ENCODE data around the gene TGFBI. TPM values are rescaled to one million over a fixed set of nuclear protein-coding genes. Genes with fewer than 3 reads are reported as not detected.

TGFBI gene
- total and polyA plus RNA-seq, 7 donors, result 18.8 to 35.9 (median 28.3) TPM

DNA sequence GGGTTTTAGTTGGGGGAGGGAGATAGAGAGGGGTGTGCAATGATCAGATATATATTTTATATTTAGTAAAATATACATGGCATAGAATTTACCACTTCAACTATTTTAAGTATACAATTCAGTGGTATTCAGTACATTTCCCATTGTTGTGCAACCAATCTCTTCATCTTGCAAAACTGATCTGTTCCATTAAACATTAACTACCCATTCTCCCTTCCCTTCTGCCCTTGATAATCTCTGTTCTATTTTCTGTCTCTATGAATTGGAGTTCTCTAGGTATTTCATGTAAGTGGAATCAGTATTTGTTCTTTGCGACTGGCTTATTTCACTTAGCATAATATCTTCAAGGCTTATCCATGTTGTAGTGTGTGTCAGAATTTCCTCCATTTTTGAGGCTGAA lies 38.6 kb downstream of the TGFBI start:
- ATAC-seq (no peak), DNase-seq (no peak)
- TF ChIP-seq CTCF (IDR thresholded peaks at IDR 0.05), result no peak
- intact Hi-C loops (cut with DNase I), result loop anchor here in 1 of 2 donors (10.0 kb wide), 2 partner anchors 93 to 173 kb away; partner anchors contain the start of gene IL9
- no peak overlapping the region for H3K27ac ChIP-seq
- H3K4me1 ChIP-seq, result no peaks in the 10 kb centered on the region
- no peaks in the 10 kb centered on the region for H3K27me3 ChIP-seq (ENCODE audit: insufficient read depth in 3 of 3, low read length in 2 of 3)
- H3K9me3 ChIP-seq, result no peaks in the 10 kb centered on the region
- H3K36me3 ChIP-seq (ENCODE audit: insufficient read depth in 1 of 2, low read depth in 1 of 2), result no peaks in the 10 kb centered on the region
- no peak overlapping the region for H3K4me3 ChIP-seq
- WGBS, 3 donors, result 98 to 100% (median 99%) methylated on average over 1 of the region's 1 CpG

DNA sequence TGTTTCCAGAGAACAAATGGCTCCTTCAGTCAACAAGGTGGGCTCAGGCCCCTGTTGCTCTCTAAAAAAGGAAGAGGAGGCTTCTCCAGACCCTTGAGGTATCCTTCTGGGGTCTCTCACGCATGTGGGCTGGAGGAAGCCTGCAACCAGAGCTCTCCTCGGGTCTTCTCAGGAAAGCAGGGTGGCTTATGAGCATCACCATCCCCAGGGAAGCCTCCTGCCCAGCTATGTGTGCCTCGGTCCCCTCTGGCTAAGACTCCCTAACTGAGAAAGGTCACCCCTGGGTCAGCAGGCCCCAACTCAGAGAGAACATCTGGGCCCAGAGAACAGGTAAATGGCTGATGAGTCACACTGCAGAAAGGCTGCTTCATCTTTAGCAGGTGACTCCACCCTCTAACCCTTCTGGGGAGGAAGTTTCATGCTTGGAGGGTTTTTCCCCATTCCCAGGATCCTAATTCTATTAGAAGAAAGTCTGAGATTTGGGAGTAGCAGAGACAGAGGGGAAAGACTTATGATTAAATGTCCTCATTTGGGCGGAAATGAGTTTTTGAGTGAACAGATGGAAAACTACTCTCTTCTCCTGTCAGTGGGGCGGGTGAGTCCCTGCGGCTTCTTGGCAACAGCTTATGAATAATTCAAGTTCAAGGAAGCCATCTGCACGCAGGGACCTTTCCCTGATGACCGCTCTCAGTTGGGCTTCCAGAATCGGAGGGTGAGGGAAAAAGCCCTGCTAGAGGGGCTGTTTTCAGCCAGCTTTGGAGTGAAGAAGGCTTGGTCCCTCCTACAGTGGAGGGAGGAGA lies 41.9 kb downstream of the TGFBI start:
- 60 to 70% (median 65%) methylated on average over 9 of the region's 9 CpGs for WGBS, 3 donors
- no peak for TF ChIP-seq CTCF (IDR thresholded peaks at IDR 0.05)
- ATAC-seq (peak in 1 of 4 donors; percentile 48), DNase-seq (no peak)
- no peaks in the 10 kb centered on the region for H3K36me3 ChIP-seq (ENCODE audit: insufficient read depth in 1 of 2, low read depth in 1 of 2)
- no peak overlapping the region for H3K4me3 ChIP-seq
- no peaks in the 10 kb centered on the region for H3K4me1 ChIP-seq
- intact Hi-C loops (cut with DNase I), result no loop called here
- H3K27ac ChIP-seq, result peak overlapping the region; percentile 31
- H3K9me3 ChIP-seq, result no peaks in the 10 kb centered on the region
- no peaks in the 10 kb centered on the region for H3K27me3 ChIP-seq (ENCODE audit: insufficient read depth in 3 of 3, low read length in 2 of 3)

GRCh38 chr5:136073714-136074529 lies 45.1 kb downstream of the TGFBI start:
- Histone ChIP-seq H3K4me1 (no peaks in the 10 kb centered on the region), H3K4me3 (no peak overlapping the region), H3K27ac (no peak overlapping the region), H3K27me3 (ENCODE audit: insufficient read depth in 3 of 3, low read length in 2 of 3) (no peaks in the 10 kb centered on the region), H3K36me3 (ENCODE audit: insufficient read depth in 1 of 2, low read depth in 1 of 2) (no peaks in the 10 kb centered on the region), H3K9me3 (no peaks in the 10 kb centered on the region)
- intact Hi-C loops (cut with DNase I), result no loop called here
- 90 to 96% (median 94%) methylated on average over 5 of the region's 5 CpGs for WGBS, 3 donors
- ATAC-seq (no peak), DNase-seq (no peak)
- no peak for TF ChIP-seq CTCF (IDR thresholded peaks at IDR 0.05)

- H3K27ac ChIP-seq, result no peak overlapping the region
- intact Hi-C loops (cut with DNase I), result no loop called here
- no peak for ATAC-seq
Measured at GRCh38 chr5:136075466-136075891, 46.7 kb downstream of the TGFBI start.

More at GRCh38 chr5:136075466-136075891, 46.7 kb downstream of the TGFBI start:
- no peak for DNase-seq
- no peaks in the 10 kb centered on the region for H3K27me3 ChIP-seq (ENCODE audit: insufficient read depth in 3 of 3, low read length in 2 of 3)
- no peak overlapping the region for H3K4me3 ChIP-seq
- H3K9me3 ChIP-seq, result no peaks in the 10 kb centered on the region
- no peaks in the 10 kb centered on the region for H3K36me3 ChIP-seq (ENCODE audit: insufficient read depth in 1 of 2, low read depth in 1 of 2)
- no peak for TF ChIP-seq CTCF (IDR thresholded peaks at IDR 0.05)
- H3K4me1 ChIP-seq, result no peaks in the 10 kb centered on the region
- WGBS, 3 donors, result 82 to 91% (median 88%) methylated on average over 1 of the region's 1 CpG
